Neuron (in vitro differentiated cells): ENCODE measurements around the gene MLXIPL.
"Not testable (repeated sequence)": the region's sequence is repeated elsewhere in the genome, so short reads cannot be mapped to it uniquely, and the experiment has no call there.

ENCODE experiments used
- H2AFZ ChIP-seq: one replicate; pipeline ENCODE4 v1.6.1; 2013; ENCODE audit warnings: low read depth, mild to moderate bottlenecking, inconsistent platforms, low read length, moderate library complexity
- H3K27me3 ChIP-seq: one replicate; pipeline ENCODE4 v1.6.1; 2013; ENCODE audit warnings: low read length; ENCODE audit not compliant: insufficient read depth
- H3K36me3 ChIP-seq: one replicate; pipeline ENCODE4 v1.6.1; 2013; ENCODE audit warnings: low read length; ENCODE audit not compliant: insufficient read depth
- H3K4me1 ChIP-seq: one replicate; pipeline ENCODE4 v1.6.1; 2013; ENCODE audit warnings: low read length; ENCODE audit not compliant: insufficient read depth
- H3K4me3 ChIP-seq: 2 replicates; pipeline ENCODE4 v1.5.1; 2013; ENCODE audit warnings: mild to moderate bottlenecking, low read length, moderate library complexity
- H3K9me3 ChIP-seq: one replicate; pipeline ENCODE4 v1.6.1; 2013; ENCODE audit warnings: low read length

Gene MLXIPL

DNA sequence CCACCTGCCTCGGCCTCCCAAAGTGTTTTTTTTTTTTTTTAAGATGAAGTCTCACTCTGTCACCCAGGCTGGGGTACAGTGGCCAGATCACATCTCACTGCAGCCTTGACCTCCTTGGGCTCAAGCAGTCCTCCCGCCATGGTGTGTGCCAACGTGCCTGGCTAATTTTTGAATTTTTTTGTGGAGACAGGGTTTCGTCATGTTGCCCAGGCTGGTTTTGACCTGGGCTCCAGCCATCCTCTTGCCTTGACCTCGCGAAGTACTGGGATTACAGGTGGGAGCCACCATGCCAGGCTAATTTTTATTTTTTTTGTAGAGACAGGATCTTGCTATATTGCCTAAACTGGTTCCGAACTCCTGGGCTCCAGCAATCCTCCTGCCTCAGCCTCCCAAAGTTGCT lies 9.0 kb upstream of the MLXIPL start:
- Histone ChIP-seq H2AFZ (no peak overlapping the region), H3K4me1 (no peaks in the 10 kb centered on the region), H3K27me3 (peaks cover 4% of the 10 kb centered on the region), H3K36me3 (no peaks in the 10 kb centered on the region), H3K9me3 (peaks cover 2% of the 10 kb centered on the region), H3K4me3 (no peak overlapping the region)

GRCh38 chr7:73631558-73631957 lies 7.2 kb upstream of the MLXIPL start:
- H3K9me3 ChIP-seq, result peaks cover 2% of the 10 kb centered on the region
- H3K4me1 ChIP-seq, result no peaks in the 10 kb centered on the region
- no peak overlapping the region for H2AFZ ChIP-seq
- H3K4me3 ChIP-seq, result no peak overlapping the region
- H3K27me3 ChIP-seq, result peaks cover 19% of the 10 kb centered on the region
- no peaks in the 10 kb centered on the region for H3K36me3 ChIP-seq

DNA sequence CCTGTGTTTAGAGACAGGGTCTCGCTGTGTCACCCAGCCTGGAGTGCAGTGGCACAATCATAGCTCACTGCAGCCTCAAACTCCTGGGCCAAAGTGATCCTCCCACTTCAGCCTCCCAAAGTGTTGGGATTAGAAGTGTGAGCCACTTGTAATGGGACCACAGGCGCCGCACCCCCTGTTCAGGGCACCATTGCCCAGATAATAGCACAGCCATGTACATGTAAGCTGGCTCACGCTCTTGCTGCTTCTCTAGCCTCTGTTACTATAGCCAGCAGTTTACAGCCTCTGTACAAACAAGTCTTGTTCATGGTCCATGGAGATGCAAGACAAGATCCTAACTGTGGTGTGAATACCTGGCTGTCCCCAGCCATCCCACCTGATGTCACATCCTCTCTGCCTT lies 4.2 kb upstream of the MLXIPL start:
- Histone ChIP-seq H3K36me3 (no peaks in the 10 kb centered on the region), H3K4me3 (no peak overlapping the region), H3K4me1 (peaks cover 5% of the 10 kb centered on the region), H3K9me3 (no peaks in the 10 kb centered on the region), H3K27me3 (peaks cover 41% of the 10 kb centered on the region), H2AFZ (no peak overlapping the region)

DNA sequence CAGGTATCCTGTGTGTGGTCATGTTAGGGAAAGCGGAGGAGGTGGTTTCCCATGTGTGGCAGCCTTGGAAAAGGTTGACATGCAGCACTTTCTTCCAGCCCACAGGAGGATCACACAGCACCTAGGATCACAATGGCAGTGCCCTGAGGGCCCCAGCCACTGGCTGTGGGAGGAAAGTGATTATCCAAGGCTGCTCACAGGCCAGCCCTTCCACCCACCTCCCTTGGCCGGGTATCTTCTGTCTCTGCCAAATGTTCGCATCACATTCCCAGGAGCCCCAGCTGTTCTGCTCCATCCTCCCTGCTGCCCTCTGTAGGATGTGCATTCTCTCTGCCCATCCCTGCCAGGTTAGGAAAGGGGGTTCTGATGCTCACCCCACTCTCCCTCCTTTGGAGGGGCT lies 2.5 kb upstream of the MLXIPL start:
- peaks cover 12% of the 10 kb centered on the region for H3K4me1 ChIP-seq

GRCh38 chr7:73625276-73625675 lies 954 bp upstream of the MLXIPL start:
- Histone ChIP-seq H3K4me1 (peaks cover 12% of the 10 kb centered on the region), H3K27me3 (peaks cover 62% of the 10 kb centered on the region), H3K4me3 (no peak overlapping the region), H2AFZ (no peak overlapping the region), H3K9me3 (no peaks in the 10 kb centered on the region), H3K36me3 (no peaks in the 10 kb centered on the region)

More for the DNA sequence above, 2.5 kb upstream of the MLXIPL start:
- peaks cover 54% of the 10 kb centered on the region for H3K27me3 ChIP-seq
- no peak overlapping the region for H2AFZ ChIP-seq
- H3K9me3 ChIP-seq, result no peaks in the 10 kb centered on the region
- H3K4me3 ChIP-seq, result no peak overlapping the region
- H3K36me3 ChIP-seq, result no peaks in the 10 kb centered on the region

GRCh38 chr7:73624669-73625001 lies 313 bp upstream of the MLXIPL start:
- H3K4me1 ChIP-seq, result peaks cover 12% of the 10 kb centered on the region
- no peaks in the 10 kb centered on the region for H3K9me3 ChIP-seq
- peak overlapping the region; percentile 74 for H2AFZ ChIP-seq
- peaks cover 62% of the 10 kb centered on the region for H3K27me3 ChIP-seq
- H3K4me3 ChIP-seq, result peak overlapping the region; percentile 40
- H3K36me3 ChIP-seq, result no peaks in the 10 kb centered on the region

- Histone ChIP-seq H2AFZ (no peak overlapping the region), H3K36me3 (no peaks in the 10 kb centered on the region), H3K4me1 (peaks cover 12% of the 10 kb centered on the region), H3K4me3 (no peak overlapping the region), H3K9me3 (no peaks in the 10 kb centered on the region), H3K27me3 (peaks cover 59% of the 10 kb centered on the region)
These were observed 1.2 kb downstream of the MLXIPL start for GRCh38 chr7:73622909-73623797.

DNA sequence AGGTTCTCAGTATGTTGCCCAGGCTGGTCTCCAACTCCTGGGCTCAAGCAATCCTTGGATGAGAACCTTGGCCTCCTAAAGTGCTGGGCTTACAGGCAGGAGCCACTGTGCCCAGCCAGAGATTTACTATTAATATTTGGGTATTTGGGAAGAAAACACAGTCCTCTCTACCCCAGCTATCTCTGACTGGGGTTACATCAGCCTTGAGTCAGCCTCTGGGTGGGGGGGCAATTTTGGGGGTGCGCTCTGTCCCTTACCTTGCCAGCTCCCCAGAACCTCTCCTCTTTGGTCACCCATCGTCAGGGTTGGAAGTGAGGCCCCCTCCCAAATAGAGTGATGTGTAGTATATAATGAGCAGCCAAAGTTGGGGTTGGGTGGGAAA lies 1.8 kb downstream of the MLXIPL start:
- Histone ChIP-seq H3K4me1 (peaks cover 12% of the 10 kb centered on the region), H3K4me3 (no peak overlapping the region), H2AFZ (no peak overlapping the region), H3K27me3 (peaks cover 53% of the 10 kb centered on the region), H3K9me3 (no peaks in the 10 kb centered on the region), H3K36me3 (no peaks in the 10 kb centered on the region)

DNA sequence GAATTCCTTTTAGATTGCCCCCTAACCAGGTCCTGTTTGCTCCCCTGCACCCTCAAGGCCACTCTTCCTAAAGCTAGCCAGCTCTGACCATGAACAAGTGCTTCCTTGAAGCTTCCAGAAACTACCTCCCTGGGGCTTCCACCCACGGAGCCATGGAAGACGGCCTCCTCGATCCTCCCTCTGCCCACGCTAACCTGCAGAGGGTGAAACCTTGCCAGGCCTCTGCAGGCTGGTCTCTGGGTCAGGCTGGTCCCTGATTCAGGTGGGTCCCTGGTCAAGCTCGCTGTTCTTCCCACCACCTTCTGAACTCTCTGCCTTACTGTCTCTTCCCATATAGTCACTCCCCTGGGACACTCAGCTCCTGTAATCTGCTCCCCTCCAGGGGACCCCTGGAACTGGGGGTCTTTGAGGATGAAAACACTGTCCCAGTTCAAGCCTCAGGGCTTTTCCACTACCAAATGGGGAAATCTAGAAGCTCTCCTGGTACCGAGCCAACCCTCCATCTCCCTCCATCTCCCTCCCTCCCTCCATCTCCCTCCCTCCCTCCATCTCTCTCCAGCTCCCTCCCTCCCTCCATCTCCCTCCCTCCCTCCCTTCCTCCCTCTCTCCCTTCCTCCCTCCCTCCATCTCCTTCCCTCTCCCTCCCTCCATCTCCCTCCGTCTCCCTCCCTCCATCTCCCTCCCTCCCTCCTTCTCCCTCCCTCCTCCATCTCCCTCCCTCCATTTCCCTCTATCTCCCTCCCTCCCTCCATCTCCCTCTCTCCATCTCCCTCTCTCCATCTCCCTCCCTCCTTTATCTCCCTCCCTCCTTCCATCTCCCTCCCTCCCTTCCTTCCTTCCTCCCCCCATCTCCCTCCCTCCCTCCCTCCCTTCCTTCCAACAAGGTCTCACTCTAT lies 2.9 kb downstream of the MLXIPL start:
- Histone ChIP-seq H3K4me1 (peaks cover 12% of the 10 kb centered on the region), H3K9me3 (no peaks in the 10 kb centered on the region), H3K4me3 (no peak overlapping the region), H3K36me3 (no peaks in the 10 kb centered on the region), H3K27me3 (peaks cover 44% of the 10 kb centered on the region), H2AFZ (no peak overlapping the region)

GRCh38 chr7:73619394-73619793 lies 4.9 kb downstream of the MLXIPL start:
- H3K4me3 ChIP-seq, H2AFZ ChIP-seq, H3K9me3 ChIP-seq, H3K36me3 ChIP-seq: not testable (repeated sequence)
- Histone ChIP-seq H3K4me1 (peaks cover 12% of the 10 kb centered on the region), H3K27me3 (peaks cover 32% of the 10 kb centered on the region)

GRCh38 chr7:73618538-73618937 lies 5.8 kb downstream of the MLXIPL start:
- no peaks in the 10 kb centered on the region for H3K36me3 ChIP-seq
- H3K9me3 ChIP-seq, result no peaks in the 10 kb centered on the region
- no peak overlapping the region for H2AFZ ChIP-seq
- peaks cover 8% of the 10 kb centered on the region for H3K4me1 ChIP-seq
- H3K27me3 ChIP-seq, result peaks cover 24% of the 10 kb centered on the region
- H3K4me3 ChIP-seq, result no peak overlapping the region

GRCh38 chr7:73617520-73617919 lies 6.8 kb downstream of the MLXIPL start:
- peaks cover 14% of the 10 kb centered on the region for H3K27me3 ChIP-seq
- H2AFZ ChIP-seq, H3K36me3 ChIP-seq, H3K4me1 ChIP-seq, H3K9me3 ChIP-seq, H3K4me3 ChIP-seq: not testable (repeated sequence)

GRCh38 chr7:73615886-73616285 lies 8.4 kb downstream of the MLXIPL start:
- Histone ChIP-seq H3K27me3 (no peaks in the 10 kb centered on the region), H3K4me3 (no peak overlapping the region), H3K4me1 (no peaks in the 10 kb centered on the region), H3K36me3 (no peaks in the 10 kb centered on the region), H2AFZ (no peak overlapping the region), H3K9me3 (no peaks in the 10 kb centered on the region)
